GM23338 (cell line): ENCODE results near the gene IPP. TPM values are rescaled to one million over a fixed set of nuclear protein-coding genes. Genes with fewer than 3 reads are reported as not detected.

ENCODE experiments used
- ATAC-seq: fragments of 200-7000 bp; cut with Tn5 transposase; 3 replicates; pipeline ENCODE4 v1.9.1; 2020
- DNase-seq: peaks from one replicate; pipeline ENCODE4 v3.0.0-alpha.2; 2015; ENCODE audit warnings: low spot score
- H2AFZ ChIP-seq: fragments of 200-600 bp; sonication (generic); 2 replicates; pipeline ENCODE4 v1.8.0; 2016; ENCODE audit warnings: antibody characterized with exemption, mild to moderate bottlenecking, moderate library complexity
- H3F3A ChIP-seq: fragments of 200-600 bp; sonication (generic); replicated peaks from 2 replicates; pipeline ENCODE4 v1.8.0; 2017; ENCODE audit warnings: antibody characterized with exemption, mixed run types, low read depth
- H3K27ac ChIP-seq: fragments of 200-600 bp; sonication (generic); 2 replicates; pipeline ENCODE4 v1.6.1; 2016; ENCODE audit warnings: low read depth
- H3K27me3 ChIP-seq: fragments of 200-600 bp; sonication (generic); 2 replicates; pipeline ENCODE4 v1.8.0; 2016; ENCODE audit warnings: mild to moderate bottlenecking, mixed run types, moderate library complexity; ENCODE audit not compliant: insufficient read depth
- H3K36me3 ChIP-seq: fragments of 200-600 bp; sonication (generic); 2 replicates; pipeline ENCODE4 v1.8.0; 2016; ENCODE audit warnings: mild to moderate bottlenecking; ENCODE audit not compliant: insufficient read depth
- H3K4me1 ChIP-seq: fragments of 200-600 bp; sonication (generic); 2 replicates; pipeline ENCODE4 v1.8.0; 2016; ENCODE audit warnings: mild to moderate bottlenecking, moderate library complexity; ENCODE audit not compliant: insufficient read depth
- H3K4me2 ChIP-seq: fragments of 200-600 bp; sonication (generic); 2 replicates; pipeline ENCODE4 v1.7.1; 2017; ENCODE audit warnings: mixed run types
- H3K4me3 ChIP-seq: fragments of 200-600 bp; sonication (generic); 2 replicates; pipeline ENCODE4 v1.6.1; 2016; ENCODE audit warnings: mixed run types
- H3K79me2 ChIP-seq: fragments of 200-600 bp; sonication (generic); replicated peaks from 2 replicates; pipeline ENCODE4 v1.8.0; 2017; ENCODE audit warnings: mild to moderate bottlenecking; ENCODE audit not compliant: insufficient read depth
- H3K9me2 ChIP-seq: fragments of 200-600 bp; sonication (generic); 2 replicates; pipeline ENCODE4 v1.8.0; 2017; ENCODE audit not compliant: insufficient read depth
- H4K20me1 ChIP-seq: fragments of 200-600 bp; sonication (generic); replicated peaks from 2 replicates; pipeline ENCODE4 v1.8.0; 2017; ENCODE audit warnings: mild to moderate bottlenecking; ENCODE audit not compliant: insufficient read depth
- H3K27ac Mint-ChIP-seq: 2 replicates; pipeline ENCODE4 v1.8.0; 2020; ENCODE audit warnings: inconsistent platforms, mild to moderate bottlenecking, moderate library complexity, mixed read lengths
- H3K27me3 Mint-ChIP-seq: 3 replicates; pipeline ENCODE4 v1.8.0; 2022; ENCODE audit warnings: low read depth, mild to moderate bottlenecking, moderate library complexity, mixed read lengths, inconsistent platforms; ENCODE audit not compliant: insufficient read depth, poor library complexity
- H3K36me3 Mint-ChIP-seq: 3 replicates; pipeline ENCODE4 v1.8.0; 2021; ENCODE audit warnings: low read depth, mild to moderate bottlenecking, inconsistent platforms, moderate library complexity, mixed read lengths
- H3K4me1 Mint-ChIP-seq: 3 replicates; pipeline ENCODE4 v1.8.0; 2020; ENCODE audit warnings: mild to moderate bottlenecking, inconsistent platforms, mixed read lengths
- H3K4me3 Mint-ChIP-seq: 3 replicates; pipeline ENCODE4 v1.8.0; 2021; ENCODE audit warnings: moderate library complexity, mild to moderate bottlenecking, inconsistent platforms, mixed read lengths
- H3K9me3 Mint-ChIP-seq: 3 replicates; pipeline ENCODE4 v1.8.0; 2020; ENCODE audit warnings: moderate library complexity, mild to moderate bottlenecking, inconsistent platforms, mixed read lengths
- CREB1 ChIP-seq: fragments of 250-450 bp; sonication (Bioruptor Pico); IDR thresholded peaks from 2 replicates; pipeline ENCODE4 v1.5.0; 2020; ENCODE audit warnings: low read depth, mild to moderate bottlenecking, moderate library complexity
- EZH2 ChIP-seq: fragments of 200-600 bp; sonication (generic); IDR thresholded peaks from one replicate; pipeline ENCODE4 v1.8.0; 2017; ENCODE audit warnings: antibody characterized with exemption, mild to moderate bottlenecking, low read depth; ENCODE audit not compliant: unreplicated experiment
- EZH2phosphoT487 ChIP-seq: fragments of 200-600 bp; sonication (generic); IDR thresholded peaks from one replicate; pipeline ENCODE4 v1.8.1; 2018; ENCODE audit warnings: antibody characterized with exemption; ENCODE audit not compliant: unreplicated experiment
- JUNB ChIP-seq: IDR thresholded peaks from one replicate; pipeline ENCODE4 v1.6.1; 2016; ENCODE audit warnings: antibody characterized with exemption; ENCODE audit not compliant: unreplicated experiment
- NANOG ChIP-seq: IDR thresholded peaks from 2 replicates; pipeline ENCODE4 v1.6.1; 2016; ENCODE audit warnings: antibody characterized with exemption, borderline replicate concordance
- STAT1 ChIP-seq: IDR thresholded peaks from one replicate; pipeline ENCODE4 v1.6.1; 2016; ENCODE audit warnings: antibody characterized with exemption; ENCODE audit not compliant: unreplicated experiment
- ZNF114 ChIP-seq: fragments of 250-450 bp; sonication (Bioruptor Pico); IDR thresholded peaks from 2 replicates; pipeline ENCODE4 v1.5.0; 2020; ENCODE audit warnings: mild to moderate bottlenecking, moderate library complexity
- ZNF331 ChIP-seq: fragments of 250-450 bp; sonication (Bioruptor Pico); IDR thresholded peaks from 2 replicates; pipeline ENCODE4 v1.5.0; 2020; ENCODE audit warnings: low read depth, mild to moderate bottlenecking, moderate library complexity
- polyA plus RNA-seq: library from polyadenylated mRNA; unstranded; fragments of >200 nt; fragmentation: Nextera tagmentation; extraction: Ambion mirVana; gene quantifications from 2 replicates; pipeline ENCODE4 v1.2.1, GENCODE V29; 2016
- total RNA-seq: library from RNA; depleted of rRNA; stranded (reverse); fragments of >200 nt; shearing (Covaris generic); gene quantifications from 2 replicates; pipeline ENCODE4 v1.2.3, GENCODE V29; 2014
- TF ChIP-seq, protein P1 (sequence below): IDR thresholded peaks from 2 replicates; pipeline ENCODE4 v1.6.1; 2016; ENCODE audit warnings: antibody characterized with exemption
- TF ChIP-seq, protein P2 (sequence below): IDR thresholded peaks from one replicate; pipeline ENCODE4 v1.6.1; 2018; ENCODE audit warnings: antibody characterized with exemption; ENCODE audit not compliant: unreplicated experiment
- TF ChIP-seq, protein P3 (sequence below), 2 experiments: fragments of 200-600 bp in 1 of 2; sonication (generic) in 1 of 2; conservative IDR thresholded peaks; 2 replicates each; pipeline versions ENCODE4 v1.5.1 to v1.6.1; 2016 to 2017; ENCODE audit warnings: antibody characterized with exemption in 2 of 2, low read depth in 2 of 2, mild to moderate bottlenecking in 2 of 2, moderate library complexity in 1 of 2

The IPP gene
- total and polyA plus RNA-seq, 2 experiments from 2014 or later: 1.8 to 2.8 TPM

DNA sequence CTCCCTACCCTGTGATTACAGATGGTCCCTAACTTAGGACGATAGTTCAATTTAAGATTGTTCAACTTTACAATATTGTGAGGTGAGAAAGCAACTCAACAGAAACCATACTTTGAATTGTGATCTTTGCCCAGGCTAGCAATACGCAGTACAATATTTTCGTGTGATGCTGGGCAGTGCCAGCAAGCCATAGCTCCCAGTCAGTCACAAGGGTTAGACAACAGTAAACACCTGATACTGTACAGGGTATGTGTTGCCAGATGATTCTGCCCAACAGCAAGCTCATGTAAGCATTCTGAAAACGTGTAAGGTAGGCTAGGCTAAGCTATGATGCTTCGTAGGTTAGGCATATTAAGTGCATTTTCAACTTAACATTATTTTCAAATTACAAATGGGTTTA, 76.0 kb downstream of the IPP start:
- Mint-ChIP-seq H3K27me3 (peaks cover 6% of the 10 kb centered on the region), H3K27ac (no peak overlapping the region), H3K9me3 (no peaks in the 10 kb centered on the region), H3K4me3 (no peak overlapping the region), H3K4me1 (peaks cover 36% of the 10 kb centered on the region), H3K36me3 (peaks cover 16% of the 10 kb centered on the region; the same call in 1 of the 3 replicates)
- TF ChIP-seq JUNB: no peak
- no peak for TF ChIP-seq EZH2phosphoT487
- no peak overlapping the region for H3K4me2 ChIP-seq
- H3K79me2 ChIP-seq: peaks cover 100% of the 10 kb centered on the region
- no peak overlapping the region for H2AFZ ChIP-seq
- H3K4me3 ChIP-seq: no peak overlapping the region
- no peaks in the 10 kb centered on the region for H3K27me3 ChIP-seq
- H3K36me3 ChIP-seq: no peaks in the 10 kb centered on the region
- H3K9me2 ChIP-seq: no peaks in the 10 kb centered on the region
- H3K27ac ChIP-seq: no peak overlapping the region
- H3F3A ChIP-seq: no peaks in the 10 kb centered on the region
- DNase-seq: no peak
- H4K20me1 ChIP-seq: peaks cover 72% of the 10 kb centered on the region
- ATAC-seq: no peak
- peaks cover 25% of the 10 kb centered on the region for H3K4me1 ChIP-seq

DNA sequence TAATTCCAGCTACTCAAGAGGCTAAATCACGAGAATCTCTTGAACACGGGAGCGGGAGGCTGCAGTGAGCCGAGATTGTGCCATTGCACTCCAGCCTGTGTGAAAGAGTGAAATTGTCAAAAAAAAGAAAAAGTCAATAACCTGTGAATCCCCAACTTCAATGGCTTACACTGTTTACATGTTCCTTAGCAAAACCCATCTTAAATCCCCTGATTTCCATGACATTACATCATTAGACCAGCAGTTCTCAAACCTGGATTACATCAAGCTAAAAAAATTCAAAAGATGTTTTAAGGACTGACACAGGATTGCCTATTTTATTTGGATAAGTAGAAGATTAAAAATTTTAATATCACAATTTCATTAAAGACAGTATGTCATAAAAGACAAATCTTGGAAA, 76.5 kb downstream of the IPP start:
- no peak overlapping the region for H3K4me2 ChIP-seq
- TF ChIP-seq, protein P1, sequence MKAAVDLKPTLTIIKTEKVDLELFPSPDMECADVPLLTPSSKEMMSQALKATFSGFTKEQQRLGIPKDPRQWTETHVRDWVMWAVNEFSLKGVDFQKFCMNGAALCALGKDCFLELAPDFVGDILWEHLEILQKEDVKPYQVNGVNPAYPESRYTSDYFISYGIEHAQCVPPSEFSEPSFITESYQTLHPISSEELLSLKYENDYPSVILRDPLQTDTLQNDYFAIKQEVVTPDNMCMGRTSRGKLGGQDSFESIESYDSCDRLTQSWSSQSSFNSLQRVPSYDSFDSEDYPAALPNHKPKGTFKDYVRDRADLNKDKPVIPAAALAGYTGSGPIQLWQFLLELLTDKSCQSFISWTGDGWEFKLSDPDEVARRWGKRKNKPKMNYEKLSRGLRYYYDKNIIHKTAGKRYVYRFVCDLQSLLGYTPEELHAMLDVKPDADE: no peak
- TF ChIP-seq JUNB (no peak), ZNF114 (CRISPR knock-in tag) (no peak), EZH2 (no peak), CREB1 (CRISPR knock-in tag) (no peak), STAT1 (no peak), NANOG (no peak), ZNF331 (CRISPR knock-in tag) (no peak), EZH2phosphoT487 (no peak)
- TF ChIP-seq, protein P2, sequence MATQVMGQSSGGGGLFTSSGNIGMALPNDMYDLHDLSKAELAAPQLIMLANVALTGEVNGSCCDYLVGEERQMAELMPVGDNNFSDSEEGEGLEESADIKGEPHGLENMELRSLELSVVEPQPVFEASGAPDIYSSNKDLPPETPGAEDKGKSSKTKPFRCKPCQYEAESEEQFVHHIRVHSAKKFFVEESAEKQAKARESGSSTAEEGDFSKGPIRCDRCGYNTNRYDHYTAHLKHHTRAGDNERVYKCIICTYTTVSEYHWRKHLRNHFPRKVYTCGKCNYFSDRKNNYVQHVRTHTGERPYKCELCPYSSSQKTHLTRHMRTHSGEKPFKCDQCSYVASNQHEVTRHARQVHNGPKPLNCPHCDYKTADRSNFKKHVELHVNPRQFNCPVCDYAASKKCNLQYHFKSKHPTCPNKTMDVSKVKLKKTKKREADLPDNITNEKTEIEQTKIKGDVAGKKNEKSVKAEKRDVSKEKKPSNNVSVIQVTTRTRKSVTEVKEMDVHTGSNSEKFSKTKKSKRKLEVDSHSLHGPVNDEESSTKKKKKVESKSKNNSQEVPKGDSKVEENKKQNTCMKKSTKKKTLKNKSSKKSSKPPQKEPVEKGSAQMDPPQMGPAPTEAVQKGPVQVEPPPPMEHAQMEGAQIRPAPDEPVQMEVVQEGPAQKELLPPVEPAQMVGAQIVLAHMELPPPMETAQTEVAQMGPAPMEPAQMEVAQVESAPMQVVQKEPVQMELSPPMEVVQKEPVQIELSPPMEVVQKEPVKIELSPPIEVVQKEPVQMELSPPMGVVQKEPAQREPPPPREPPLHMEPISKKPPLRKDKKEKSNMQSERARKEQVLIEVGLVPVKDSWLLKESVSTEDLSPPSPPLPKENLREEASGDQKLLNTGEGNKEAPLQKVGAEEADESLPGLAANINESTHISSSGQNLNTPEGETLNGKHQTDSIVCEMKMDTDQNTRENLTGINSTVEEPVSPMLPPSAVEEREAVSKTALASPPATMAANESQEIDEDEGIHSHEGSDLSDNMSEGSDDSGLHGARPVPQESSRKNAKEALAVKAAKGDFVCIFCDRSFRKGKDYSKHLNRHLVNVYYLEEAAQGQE: no peak
- TF ChIP-seq, protein P3, sequence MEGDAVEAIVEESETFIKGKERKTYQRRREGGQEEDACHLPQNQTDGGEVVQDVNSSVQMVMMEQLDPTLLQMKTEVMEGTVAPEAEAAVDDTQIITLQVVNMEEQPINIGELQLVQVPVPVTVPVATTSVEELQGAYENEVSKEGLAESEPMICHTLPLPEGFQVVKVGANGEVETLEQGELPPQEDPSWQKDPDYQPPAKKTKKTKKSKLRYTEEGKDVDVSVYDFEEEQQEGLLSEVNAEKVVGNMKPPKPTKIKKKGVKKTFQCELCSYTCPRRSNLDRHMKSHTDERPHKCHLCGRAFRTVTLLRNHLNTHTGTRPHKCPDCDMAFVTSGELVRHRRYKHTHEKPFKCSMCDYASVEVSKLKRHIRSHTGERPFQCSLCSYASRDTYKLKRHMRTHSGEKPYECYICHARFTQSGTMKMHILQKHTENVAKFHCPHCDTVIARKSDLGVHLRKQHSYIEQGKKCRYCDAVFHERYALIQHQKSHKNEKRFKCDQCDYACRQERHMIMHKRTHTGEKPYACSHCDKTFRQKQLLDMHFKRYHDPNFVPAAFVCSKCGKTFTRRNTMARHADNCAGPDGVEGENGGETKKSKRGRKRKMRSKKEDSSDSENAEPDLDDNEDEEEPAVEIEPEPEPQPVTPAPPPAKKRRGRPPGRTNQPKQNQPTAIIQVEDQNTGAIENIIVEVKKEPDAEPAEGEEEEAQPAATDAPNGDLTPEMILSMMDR (conservative IDR thresholded peaks at IDR 0.05; ENCODE audit: low read depth in 2 of 2): no peak

More for the DNA sequence above, 76.5 kb downstream of the IPP start:
- DNase-seq (no peak), ATAC-seq (no peak)
- H2AFZ ChIP-seq: no peak overlapping the region
- no peak overlapping the region for H3K4me3 ChIP-seq
- H3K79me2 ChIP-seq: peaks cover 100% of the 10 kb centered on the region
- H3K27me3 ChIP-seq: no peaks in the 10 kb centered on the region
- no peaks in the 10 kb centered on the region for H3F3A ChIP-seq
- Mint-ChIP-seq H3K27ac (no peak overlapping the region), H3K27me3 (peaks cover 2% of the 10 kb centered on the region), H3K36me3 (peaks cover 16% of the 10 kb centered on the region; the same call in 1 of the 3 replicates), H3K4me3 (no peak overlapping the region), H3K9me3 (no peaks in the 10 kb centered on the region), H3K4me1 (peaks cover 31% of the 10 kb centered on the region)
- H3K9me2 ChIP-seq: no peaks in the 10 kb centered on the region
- no peak overlapping the region for H3K27ac ChIP-seq
- H4K20me1 ChIP-seq: peaks cover 74% of the 10 kb centered on the region
- peaks cover 20% of the 10 kb centered on the region for H3K4me1 ChIP-seq
- H3K36me3 ChIP-seq: no peaks in the 10 kb centered on the region
